HG03460 (cell line): ENCODE data around the gene LCORL.
"Not testable (repeated sequence)": the region's sequence is repeated elsewhere in the genome, so short reads cannot be mapped to it uniquely, and the experiment has no call there.

ENCODE experiments used
- ATAC-seq: cut with Tn5 transposase; IDR thresholded peaks from one replicate; pipeline ENCODE4 v1.9.1; 2021; ENCODE audit not compliant: unreplicated experiment

LCORL gene

GRCh38 chr4:18021720-18022571 lies at the start of gene LCORL:
LCORL (minus strand) TSS chr4:18021755; CDS start chr4:18021751, 4 bp downstream.
- peak; percentile 69 for ATAC-seq

- ATAC-seq = no peak
These were observed 48.3 kb upstream of the LCORL start for GRCh38 chr4:18069810-18070209.

GRCh38 chr4:18067031-18067430 lies 45.5 kb upstream of the LCORL start:
- ATAC-seq = no peak

- ATAC-seq = no peak
These were observed 41.5 kb upstream of the LCORL start for GRCh38 chr4:18063079-18063478.

GRCh38 chr4:18057821-18058533 lies 36.4 kb upstream of the LCORL start:
- ATAC-seq = peak; percentile 76

- no peak for ATAC-seq
These were observed 34.5 kb upstream of the LCORL start for GRCh38 chr4:18056030-18056429.

- ATAC-seq = no peak
These were observed 30.6 kb upstream of the LCORL start for GRCh38 chr4:18052158-18052557.

- ATAC-seq = no peak
These were observed 29.7 kb upstream of the LCORL start for GRCh38 chr4:18051281-18051680.

- ATAC-seq = no peak
These were observed 28.9 kb upstream of the LCORL start for GRCh38 chr4:18050448-18050847.

- no peak for ATAC-seq
These were observed 27.9 kb upstream of the LCORL start for GRCh38 chr4:18049446-18049845.

- ATAC-seq = no peak
These were observed 21.2 kb upstream of the LCORL start for GRCh38 chr4:18042754-18043153.

GRCh38 chr4:18042012-18042411 lies 20.5 kb upstream of the LCORL start:
- ATAC-seq = no peak

GRCh38 chr4:18041114-18041513 lies 19.6 kb upstream of the LCORL start:
- ATAC-seq = no peak

- peak; percentile 85 for ATAC-seq
These were observed 17.6 kb upstream of the LCORL start for GRCh38 chr4:18039113-18039512.

- not testable (repeated sequence) for ATAC-seq
These were observed 14.8 kb upstream of the LCORL start for GRCh38 chr4:18036369-18036768.

- ATAC-seq = no peak
These were observed 12.5 kb upstream of the LCORL start for GRCh38 chr4:18034099-18034498.

GRCh38 chr4:18033111-18034085 lies 11.8 kb upstream of the LCORL start:
- ATAC-seq = no peak

GRCh38 chr4:18025288-18025687 lies 3.7 kb upstream of the LCORL start:
- no peak for ATAC-seq

GRCh38 chr4:18022572-18023050 lies 1.1 kb upstream of the LCORL start:
- no peak for ATAC-seq

GRCh38 chr4:18021470-18021719 lies 160 bp downstream of the LCORL start:
- ATAC-seq = peak; percentile 8
